HCT116 (cell line): Measurements from ENCODE around the gene DOCK3. TPM values are rescaled to one million over a fixed set of nuclear protein-coding genes. Genes with fewer than 3 reads are reported as not detected.

Source experiments
- ATAC-seq: fragments of 200-7000 bp; cut with Tn5 transposase; 2 replicates; pipeline ENCODE4 v1.9.1; 2020; ENCODE audit warnings: mild to moderate bottlenecking, moderate library complexity
- BruUV-seq: library from RNA; stranded (reverse); fragments of 400-500 nt; replicated peaks from 2 replicates; lab custom pipeline; 2021; lab: Mats Ljungman, UMichigan
- CTCF ChIA-PET: fragments of 300-600 bp; sonication (Branson Sonifier 250); formaldehyde crosslinking; loops from one replicate; lab custom pipeline; 2021; ENCODE audit warnings: antibody characterized with exemption; lab: Charles Lee
- POLR2A ChIA-PET: fragments of 300-600, 350-600 bp; sonication (Branson Sonifier 250); formaldehyde crosslinking; loops from one replicate; lab custom pipeline; 2021; ENCODE audit warnings: antibody characterized with exemption; lab: Charles Lee
- RAD21 ChIA-PET, 2 experiments: fragments of 300-600 bp; sonication (Branson Sonifier 250); formaldehyde crosslinking; loops; one replicate each; lab custom pipeline; 2023; ENCODE audit warnings: low total read pairs in 2 of 2; ENCODE audit not compliant: uncharacterized antibody in 2 of 2, unreplicated experiment in 2 of 2, low non-redundant PET in 1 of 2; lab: Charles Lee
- DNase-seq: peaks from one replicate; pipeline ENCODE4 v3.0.0-alpha.2; 2010; ENCODE audit warnings: low read depth, low spot score
- H2AFZ ChIP-seq: fragments of 200-600 bp; shearing (Covaris generic), sonication (generic); 2 replicates; pipeline ENCODE4 v1.6.1; 2017; ENCODE audit warnings: low read depth, mixed run types, mixed read lengths, antibody characterized with exemption, low read length; ENCODE audit not compliant: poor library complexity, severe bottlenecking
- H3K27ac ChIP-seq: 2 replicates; pipeline ENCODE4 v1.5.1; 2012; ENCODE audit warnings: low read depth, low read length
- H3K27me3 ChIP-seq: fragments of 200-600 bp; sonication (generic); 2 replicates; pipeline ENCODE4 v1.6.1; 2016; ENCODE audit warnings: mixed run types, low read length, mixed read lengths; ENCODE audit not compliant: insufficient read depth
- H3K36me3 ChIP-seq, 2 experiments: fragments of 200-500 bp in 1 of 2; fragments of 200-600 bp in 1 of 2; sonication (Bioruptor generic) in 1 of 2; sonication (generic) in 1 of 2; 2 replicates each; pipeline versions ENCODE4 v1.5.1 to v1.6.1; 2014 to 2016; ENCODE audit warnings: low read length in 2 of 2, inconsistent platforms in 1 of 2, mixed read lengths in 1 of 2, mixed run types in 1 of 2; ENCODE audit not compliant: insufficient read depth in 2 of 2, control insufficient read depth in 1 of 2
- H3K4me1 ChIP-seq, 2 experiments: fragments of 200-600 bp in 1 of 2; sonication (generic) in 1 of 2; 2 replicates each; pipeline versions ENCODE4 v1.5.1 to v1.6.1; 2012 to 2017; ENCODE audit warnings: low read length in 2 of 2, inconsistent platforms in 1 of 2, mild to moderate bottlenecking in 1 of 2, mixed read lengths in 1 of 2, mixed run types in 1 of 2, moderate library complexity in 1 of 2; ENCODE audit not compliant: insufficient read depth in 2 of 2, control insufficient read depth in 1 of 2
- H3K4me2 ChIP-seq: fragments of 200-600 bp; sonication (generic); 2 replicates; pipeline ENCODE4 v1.6.1; 2017; ENCODE audit warnings: mixed run types, low read length, mixed read lengths
- H3K4me3 ChIP-seq, 2 experiments: fragments of 200-600 bp in 1 of 2; sonication (generic) in 1 of 2; replicated peaks in 1 of 2; 2 replicates each; pipeline ENCODE4 v1.5.1; 2011 to 2016; ENCODE audit warnings: low read length in 2 of 2, control low read depth in 1 of 2, low read depth in 1 of 2, mild to moderate bottlenecking in 1 of 2, mixed read lengths in 1 of 2, mixed run types in 1 of 2
- H3K79me2 ChIP-seq: fragments of 200-600 bp; sonication (generic); 2 replicates; pipeline ENCODE4 v1.6.1; 2017; ENCODE audit warnings: mild to moderate bottlenecking, mixed run types, low read length, moderate library complexity, mixed read lengths; ENCODE audit not compliant: insufficient read depth
- H3K9ac ChIP-seq: fragments of 200-600 bp; sonication (generic); 2 replicates; pipeline ENCODE4 v1.6.1; 2016; ENCODE audit warnings: low read length, mixed read lengths
- H3K9me2 ChIP-seq: fragments of 200-600 bp; sonication (generic), shearing (Covaris generic); 2 replicates; pipeline ENCODE4 v1.6.1; 2017; ENCODE audit warnings: mixed run types, mild to moderate bottlenecking, moderate library complexity; ENCODE audit not compliant: insufficient read depth
- H3K9me3 ChIP-seq, 2 experiments: fragments of 200-500 bp in 1 of 2; fragments of 200-600 bp in 1 of 2; sonication (Bioruptor generic) in 1 of 2; sonication (generic) in 1 of 2; 2 replicates each; pipeline ENCODE4 v1.6.1; 2014 to 2017; ENCODE audit warnings: low read length in 2 of 2, mixed read lengths in 2 of 2, inconsistent platforms in 1 of 2, low read depth in 1 of 2, mild to moderate bottlenecking in 1 of 2, mixed run types in 1 of 2, moderate library complexity in 1 of 2; ENCODE audit not compliant: control insufficient read depth in 1 of 2, insufficient read depth in 1 of 2
- H4K20me1 ChIP-seq: fragments of 200-600 bp; sonication (generic), shearing (Covaris generic); 2 replicates; pipeline ENCODE4 v1.6.1; 2017; ENCODE audit warnings: mixed run types, mild to moderate bottlenecking, moderate library complexity; ENCODE audit not compliant: insufficient read depth
- CBX3 ChIP-seq: IDR thresholded peaks from 2 replicates; pipeline ENCODE4 v1.6.1; 2012; ENCODE audit warnings: low read depth
- CEBPB ChIP-seq: IDR thresholded peaks from 2 replicates; pipeline ENCODE4 v1.6.1; 2012; ENCODE audit warnings: low read depth
- EGR1 ChIP-seq: IDR thresholded peaks from 2 replicates; pipeline ENCODE4 v1.6.1; 2012; ENCODE audit warnings: low read depth
- ELF1 ChIP-seq: IDR thresholded peaks from 2 replicates; pipeline ENCODE4 v1.6.1; 2012; ENCODE audit warnings: low read depth, borderline replicate concordance
- EZH2 ChIP-seq: fragments of 200-600 bp; sonication (generic); IDR thresholded peaks from 2 replicates; pipeline ENCODE4 v1.6.1; 2017; ENCODE audit warnings: antibody characterized with exemption, mixed run types
- EZH2phosphoT487 ChIP-seq: fragments of 200-600 bp; IDR thresholded peaks from 2 replicates; pipeline ENCODE4 v1.6.1; 2018; ENCODE audit warnings: antibody characterized with exemption, borderline replicate concordance
- FOSL1 ChIP-seq: IDR thresholded peaks from 2 replicates; pipeline ENCODE4 v1.6.1; 2012; ENCODE audit warnings: low read depth
- JUND ChIP-seq: IDR thresholded peaks from 2 replicates; pipeline ENCODE4 v1.6.1; 2012
- MAX ChIP-seq: IDR thresholded peaks from 2 replicates; pipeline ENCODE4 v1.6.1; 2012
- POLR2AphosphoS5 ChIP-seq: IDR thresholded peaks from 2 replicates; pipeline ENCODE4 v1.6.1; 2011; ENCODE audit warnings: mild to moderate bottlenecking, low read depth, low read length, moderate library complexity
- RAD21 ChIP-seq: IDR thresholded peaks from 2 replicates; pipeline ENCODE4 v1.6.1; 2012; ENCODE audit warnings: low read depth, mild to moderate bottlenecking
- SIN3A ChIP-seq: IDR thresholded peaks from 2 replicates; pipeline ENCODE4 v1.6.1; 2012; ENCODE audit warnings: low read depth
- SP1 ChIP-seq: IDR thresholded peaks from 2 replicates; pipeline ENCODE4 v1.6.1; 2012; ENCODE audit warnings: low read depth
- SRF ChIP-seq: IDR thresholded peaks from 2 replicates; pipeline ENCODE4 v1.6.1; 2012; ENCODE audit warnings: low read depth
- TCF7L2 ChIP-seq: IDR thresholded peaks from 2 replicates; pipeline ENCODE4 v1.7.0; 2011; ENCODE audit warnings: borderline replicate concordance, inconsistent platforms; ENCODE audit not compliant: insufficient read depth, insufficient read length; ENCODE audit errors: extremely low read depth
- YY1 ChIP-seq: IDR thresholded peaks from 2 replicates; pipeline ENCODE4 v1.6.1; 2011; ENCODE audit warnings: low read length, low read depth, moderate library complexity, mild to moderate bottlenecking; ENCODE audit not compliant: insufficient replicate concordance; ENCODE audit errors: extremely low read depth
- ZFX ChIP-seq: fragments of 450-650 bp; IDR thresholded peaks from 2 replicates; pipeline ENCODE4 v1.6.1; 2017
- ZNF274 ChIP-seq: fragments of 200-500 bp; sonication (Bioruptor generic); IDR thresholded peaks from 2 replicates; pipeline ENCODE4 v1.6.1; 2014; ENCODE audit warnings: mild to moderate bottlenecking, low read depth, low read length, inconsistent platforms
- intact Hi-C: fragments of 100-400 bp; cut with micrococcal nuclease; formaldehyde crosslinking; loops from 2 replicates; pipeline ENCODE4 v1.10.0; 2022
- total RNA-seq: library from RNA; stranded (reverse); gene quantifications from one replicate; pipeline ENCODE4 v1.2.1, GENCODE V29; 2021; ENCODE audit not compliant: unreplicated experiment
- TF ChIP-seq, protein P1 (sequence below): IDR thresholded peaks from 2 replicates; pipeline ENCODE4 v1.6.1; 2011; ENCODE audit warnings: mild to moderate bottlenecking, low read length, moderate library complexity; ENCODE audit not compliant: insufficient replicate concordance; ENCODE audit errors: extremely low read depth
- TF ChIP-seq, protein P2 (sequence below): IDR thresholded peaks from 2 replicates; pipeline ENCODE4 v1.6.1; 2012

The DOCK3 gene
- total RNA-seq, 1 experiment from 2014 or later, result 4.2 TPM

GRCh38 chr3:50645378-50645777 lies 29.3 kb upstream of the DOCK3 start:
- no peak for DNase-seq
- BruUV-seq, result no TSS peak
- intact Hi-C loops, result no loop called here
- H3K36me3 ChIP-seq, result peaks cover 4 to 34% of the 10 kb centered on the region in 2 experiments; a peak in 3 of 4 replicates
- H3K4me1 ChIP-seq, result no peaks in the 10 kb centered on the region
- no peak overlapping the region for H2AFZ ChIP-seq
- H3K9ac ChIP-seq, result no peak overlapping the region
- ATAC-seq, result no peak
- H3K9me2 ChIP-seq, result no peaks in the 10 kb centered on the region
- TF ChIP-seq ELF1 (no peak), ZNF274 (no peak), POLR2AphosphoS5 (no peak), YY1 (no peak), CEBPB (no peak), ZFX (no peak), JUND (no peak), SP1 (no peak), TCF7L2 (no peak), EGR1 (no peak), EZH2 (no peak), SRF (no peak), FOSL1 (no peak), SIN3A (no peak), RAD21 (no peak), MAX (no peak), EZH2phosphoT487 (no peak), CBX3 (no peak)
- TF ChIP-seq, protein P1, sequence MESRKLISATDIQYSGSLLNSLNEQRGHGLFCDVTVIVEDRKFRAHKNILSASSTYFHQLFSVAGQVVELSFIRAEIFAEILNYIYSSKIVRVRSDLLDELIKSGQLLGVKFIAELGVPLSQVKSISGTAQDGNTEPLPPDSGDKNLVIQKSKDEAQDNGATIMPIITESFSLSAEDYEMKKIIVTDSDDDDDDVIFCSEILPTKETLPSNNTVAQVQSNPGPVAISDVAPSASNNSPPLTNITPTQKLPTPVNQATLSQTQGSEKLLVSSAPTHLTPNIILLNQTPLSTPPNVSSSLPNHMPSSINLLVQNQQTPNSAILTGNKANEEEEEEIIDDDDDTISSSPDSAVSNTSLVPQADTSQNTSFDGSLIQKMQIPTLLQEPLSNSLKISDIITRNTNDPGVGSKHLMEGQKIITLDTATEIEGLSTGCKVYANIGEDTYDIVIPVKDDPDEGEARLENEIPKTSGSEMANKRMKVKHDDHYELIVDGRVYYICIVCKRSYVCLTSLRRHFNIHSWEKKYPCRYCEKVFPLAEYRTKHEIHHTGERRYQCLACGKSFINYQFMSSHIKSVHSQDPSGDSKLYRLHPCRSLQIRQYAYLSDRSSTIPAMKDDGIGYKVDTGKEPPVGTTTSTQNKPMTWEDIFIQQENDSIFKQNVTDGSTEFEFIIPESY, result no peak
- TF ChIP-seq, protein P2, sequence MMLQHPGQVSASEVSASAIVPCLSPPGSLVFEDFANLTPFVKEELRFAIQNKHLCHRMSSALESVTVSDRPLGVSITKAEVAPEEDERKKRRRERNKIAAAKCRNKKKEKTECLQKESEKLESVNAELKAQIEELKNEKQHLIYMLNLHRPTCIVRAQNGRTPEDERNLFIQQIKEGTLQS, result no peak
- H3K27me3 ChIP-seq, result no peaks in the 10 kb centered on the region
- no peak overlapping the region for H3K27ac ChIP-seq
- ChIA-PET RAD21 (interaction anchor here in 1 of 2 experiments (0.9 kb wide), 1 partner anchor 17 kb away, joined by 3 read pairs; no protein-coding TSS in a partner anchor), CTCF (interaction anchor here (1.1 kb wide), 1 partner anchor 18 kb away, joined by 4 read pairs; no protein-coding TSS in a partner anchor), POLR2A (no interaction called here)
- H3K9me3 ChIP-seq, result no peaks in the 10 kb centered on the region
- H3K4me3 ChIP-seq, result no peak overlapping the region
- no peak overlapping the region for H3K4me2 ChIP-seq
- no peaks in the 10 kb centered on the region for H4K20me1 ChIP-seq
- H3K79me2 ChIP-seq, result no peaks in the 10 kb centered on the region
